Measurements from ENCODE around the gene PABPN1L.

The PABPN1L gene

GRCh38 chr16:88848557-88848956 lies 17.9 kb downstream of the PABPN1L start:
- DNase-seq (ENCODE audit: low read depth) = no peak

GRCh38 chr16:88847654-88848053 lies 18.8 kb downstream of the PABPN1L start:
- no peak for DNase-seq (ENCODE audit: low read depth)

GRCh38 chr16:88846088-88846487 lies 20.4 kb downstream of the PABPN1L start:
- DNase-seq (ENCODE audit: low read depth) = no peak

GRCh38 chr16:88844419-88845036 lies 21.9 kb downstream of the PABPN1L start:
- DNase-seq (ENCODE audit: low read depth) = no peak

- DNase-seq (ENCODE audit: low read depth) = no peak
These were observed 23.2 kb downstream of the PABPN1L start for GRCh38 chr16:88843256-88843655.

- no peak for DNase-seq (ENCODE audit: low read depth)
These were observed 23.7 kb downstream of the PABPN1L start for GRCh38 chr16:88842806-88843205.

GRCh38 chr16:88842308-88842756 lies 24.1 kb downstream of the PABPN1L start:
- DNase-seq (ENCODE audit: low read depth) = no peak

GRCh38 chr16:88841521-88842307 lies 24.7 kb downstream of the PABPN1L start:
- no peak for DNase-seq (ENCODE audit: low read depth)

- DNase-seq (ENCODE audit: low read depth) = no peak
These were observed 25.8 kb downstream of the PABPN1L start for GRCh38 chr16:88840600-88841215.

- no peak for DNase-seq (ENCODE audit: low read depth)
These were observed 26.5 kb downstream of the PABPN1L start for GRCh38 chr16:88839745-88840599.

- no peak for DNase-seq (ENCODE audit: low read depth)
These were observed 27.4 kb downstream of the PABPN1L start for GRCh38 chr16:88839026-88839529.

- DNase-seq (ENCODE audit: low read depth) = no peak
These were observed 27.9 kb downstream of the PABPN1L start for GRCh38 chr16:88838566-88838965.

- DNase-seq (ENCODE audit: low read depth) = no peak
These were observed 28.7 kb downstream of the PABPN1L start for GRCh38 chr16:88837806-88838205.

GRCh38 chr16:88836791-88837190 lies 29.7 kb downstream of the PABPN1L start:
- no peak for DNase-seq (ENCODE audit: low read depth)

GRCh38 chr16:88835818-88836217 lies 30.6 kb downstream of the PABPN1L start:
- DNase-seq (ENCODE audit: low read depth) = no peak

- no peak for DNase-seq (ENCODE audit: low read depth)
These were observed 31.1 kb downstream of the PABPN1L start for GRCh38 chr16:88835383-88835782.

GRCh38 chr16:88834670-88835069 lies 31.8 kb downstream of the PABPN1L start:
- DNase-seq (ENCODE audit: low read depth) = no peak

- no peak for DNase-seq (ENCODE audit: low read depth)
These were observed 33.4 kb downstream of the PABPN1L start for GRCh38 chr16:88833086-88833485.

GRCh38 chr16:88831838-88832237 lies 34.6 kb downstream of the PABPN1L start:
- DNase-seq (ENCODE audit: low read depth) = no peak

GRCh38 chr16:88830783-88831182 lies 35.7 kb downstream of the PABPN1L start:
- DNase-seq (ENCODE audit: low read depth) = no peak

- no peak for DNase-seq (ENCODE audit: low read depth)
These were observed 36.2 kb downstream of the PABPN1L start for GRCh38 chr16:88830258-88830657.

GRCh38 chr16:88828711-88829110 lies 37.7 kb downstream of the PABPN1L start:
- no peak for DNase-seq (ENCODE audit: low read depth)
